HCT116 (cell line): Measurements from ENCODE around the gene WFDC6. TPM values are rescaled to one million over a fixed set of nuclear protein-coding genes. Genes with fewer than 3 reads are reported as not detected.

Source experiments
- ATAC-seq: fragments of 200-7000 bp; cut with Tn5 transposase; 2 replicates; pipeline ENCODE4 v1.9.1; 2020; ENCODE audit warnings: mild to moderate bottlenecking, moderate library complexity
- BruUV-seq: library from RNA; stranded (reverse); fragments of 400-500 nt; replicated peaks from 2 replicates; lab custom pipeline; 2021; lab: Mats Ljungman, UMichigan
- CTCF ChIA-PET: fragments of 300-600 bp; sonication (Branson Sonifier 250); formaldehyde crosslinking; loops from one replicate; lab custom pipeline; 2021; ENCODE audit warnings: antibody characterized with exemption; lab: Charles Lee
- POLR2A ChIA-PET: fragments of 300-600, 350-600 bp; sonication (Branson Sonifier 250); formaldehyde crosslinking; loops from one replicate; lab custom pipeline; 2021; ENCODE audit warnings: antibody characterized with exemption; lab: Charles Lee
- RAD21 ChIA-PET, 2 experiments: fragments of 300-600 bp; sonication (Branson Sonifier 250); formaldehyde crosslinking; loops; one replicate each; lab custom pipeline; 2023; ENCODE audit warnings: low total read pairs in 2 of 2; ENCODE audit not compliant: uncharacterized antibody in 2 of 2, unreplicated experiment in 2 of 2, low non-redundant PET in 1 of 2; lab: Charles Lee
- DNase-seq: peaks from one replicate; pipeline ENCODE4 v3.0.0-alpha.2; 2010; ENCODE audit warnings: low read depth, low spot score
- H2AFZ ChIP-seq: fragments of 200-600 bp; shearing (Covaris generic), sonication (generic); 2 replicates; pipeline ENCODE4 v1.6.1; 2017; ENCODE audit warnings: low read depth, mixed run types, mixed read lengths, antibody characterized with exemption, low read length; ENCODE audit not compliant: poor library complexity, severe bottlenecking
- H3K27ac ChIP-seq: 2 replicates; pipeline ENCODE4 v1.5.1; 2012; ENCODE audit warnings: low read depth, low read length
- H3K27me3 ChIP-seq: fragments of 200-600 bp; sonication (generic); 2 replicates; pipeline ENCODE4 v1.6.1; 2016; ENCODE audit warnings: mixed run types, low read length, mixed read lengths; ENCODE audit not compliant: insufficient read depth
- H3K36me3 ChIP-seq, 2 experiments: fragments of 200-500 bp in 1 of 2; fragments of 200-600 bp in 1 of 2; sonication (Bioruptor generic) in 1 of 2; sonication (generic) in 1 of 2; 2 replicates each; pipeline versions ENCODE4 v1.5.1 to v1.6.1; 2014 to 2016; ENCODE audit warnings: low read length in 2 of 2, inconsistent platforms in 1 of 2, mixed read lengths in 1 of 2, mixed run types in 1 of 2; ENCODE audit not compliant: insufficient read depth in 2 of 2, control insufficient read depth in 1 of 2
- H3K4me1 ChIP-seq, 2 experiments: fragments of 200-600 bp in 1 of 2; sonication (generic) in 1 of 2; 2 replicates each; pipeline versions ENCODE4 v1.5.1 to v1.6.1; 2012 to 2017; ENCODE audit warnings: low read length in 2 of 2, inconsistent platforms in 1 of 2, mild to moderate bottlenecking in 1 of 2, mixed read lengths in 1 of 2, mixed run types in 1 of 2, moderate library complexity in 1 of 2; ENCODE audit not compliant: insufficient read depth in 2 of 2, control insufficient read depth in 1 of 2
- H3K4me2 ChIP-seq: fragments of 200-600 bp; sonication (generic); 2 replicates; pipeline ENCODE4 v1.6.1; 2017; ENCODE audit warnings: mixed run types, low read length, mixed read lengths
- H3K4me3 ChIP-seq, 2 experiments: fragments of 200-600 bp in 1 of 2; sonication (generic) in 1 of 2; replicated peaks in 1 of 2; 2 replicates each; pipeline ENCODE4 v1.5.1; 2011 to 2016; ENCODE audit warnings: low read length in 2 of 2, control low read depth in 1 of 2, low read depth in 1 of 2, mild to moderate bottlenecking in 1 of 2, mixed read lengths in 1 of 2, mixed run types in 1 of 2
- H3K79me2 ChIP-seq: fragments of 200-600 bp; sonication (generic); 2 replicates; pipeline ENCODE4 v1.6.1; 2017; ENCODE audit warnings: mild to moderate bottlenecking, mixed run types, low read length, moderate library complexity, mixed read lengths; ENCODE audit not compliant: insufficient read depth
- H3K9ac ChIP-seq: fragments of 200-600 bp; sonication (generic); 2 replicates; pipeline ENCODE4 v1.6.1; 2016; ENCODE audit warnings: low read length, mixed read lengths
- H3K9me2 ChIP-seq: fragments of 200-600 bp; sonication (generic), shearing (Covaris generic); 2 replicates; pipeline ENCODE4 v1.6.1; 2017; ENCODE audit warnings: mixed run types, mild to moderate bottlenecking, moderate library complexity; ENCODE audit not compliant: insufficient read depth
- H3K9me3 ChIP-seq, 2 experiments: fragments of 200-500 bp in 1 of 2; fragments of 200-600 bp in 1 of 2; sonication (Bioruptor generic) in 1 of 2; sonication (generic) in 1 of 2; 2 replicates each; pipeline ENCODE4 v1.6.1; 2014 to 2017; ENCODE audit warnings: low read length in 2 of 2, mixed read lengths in 2 of 2, inconsistent platforms in 1 of 2, low read depth in 1 of 2, mild to moderate bottlenecking in 1 of 2, mixed run types in 1 of 2, moderate library complexity in 1 of 2; ENCODE audit not compliant: control insufficient read depth in 1 of 2, insufficient read depth in 1 of 2
- H4K20me1 ChIP-seq: fragments of 200-600 bp; sonication (generic), shearing (Covaris generic); 2 replicates; pipeline ENCODE4 v1.6.1; 2017; ENCODE audit warnings: mixed run types, mild to moderate bottlenecking, moderate library complexity; ENCODE audit not compliant: insufficient read depth
- CBX3 ChIP-seq: IDR thresholded peaks from 2 replicates; pipeline ENCODE4 v1.6.1; 2012; ENCODE audit warnings: low read depth
- CEBPB ChIP-seq: IDR thresholded peaks from 2 replicates; pipeline ENCODE4 v1.6.1; 2012; ENCODE audit warnings: low read depth
- CTCF ChIP-seq, 3 experiments: fragments of 200-600 bp in 1 of 3; sonication (generic) in 1 of 3; IDR thresholded peaks in 2 of 3; conservative IDR thresholded peaks in 1 of 3; 2 replicates each; pipeline ENCODE4 v1.5.1; 2012 to 2017; ENCODE audit warnings: low read depth in 2 of 3, low read length in 2 of 3, antibody characterized with exemption in 1 of 3, borderline replicate concordance in 1 of 3, control low read depth in 1 of 3, mild to moderate bottlenecking in 1 of 3, mixed read lengths in 1 of 3, mixed run types in 1 of 3, moderate library complexity in 1 of 3; ENCODE audit not compliant: insufficient read depth in 1 of 3
- EGR1 ChIP-seq: IDR thresholded peaks from 2 replicates; pipeline ENCODE4 v1.6.1; 2012; ENCODE audit warnings: low read depth
- ELF1 ChIP-seq: IDR thresholded peaks from 2 replicates; pipeline ENCODE4 v1.6.1; 2012; ENCODE audit warnings: low read depth, borderline replicate concordance
- EZH2 ChIP-seq: fragments of 200-600 bp; sonication (generic); IDR thresholded peaks from 2 replicates; pipeline ENCODE4 v1.6.1; 2017; ENCODE audit warnings: antibody characterized with exemption, mixed run types
- EZH2phosphoT487 ChIP-seq: fragments of 200-600 bp; IDR thresholded peaks from 2 replicates; pipeline ENCODE4 v1.6.1; 2018; ENCODE audit warnings: antibody characterized with exemption, borderline replicate concordance
- JUND ChIP-seq: IDR thresholded peaks from 2 replicates; pipeline ENCODE4 v1.6.1; 2012
- POLR2A ChIP-seq: IDR thresholded peaks from 2 replicates; pipeline ENCODE4 v1.7.0; 2011; ENCODE audit warnings: borderline replicate concordance; ENCODE audit not compliant: insufficient read depth, insufficient read length; ENCODE audit errors: extremely low read depth
- RAD21 ChIP-seq: IDR thresholded peaks from 2 replicates; pipeline ENCODE4 v1.6.1; 2012; ENCODE audit warnings: low read depth, mild to moderate bottlenecking
- SP1 ChIP-seq: IDR thresholded peaks from 2 replicates; pipeline ENCODE4 v1.6.1; 2012; ENCODE audit warnings: low read depth
- TCF7L2 ChIP-seq: IDR thresholded peaks from 2 replicates; pipeline ENCODE4 v1.7.0; 2011; ENCODE audit warnings: borderline replicate concordance, inconsistent platforms; ENCODE audit not compliant: insufficient read depth, insufficient read length; ENCODE audit errors: extremely low read depth
- ZBTB33 ChIP-seq: IDR thresholded peaks from 2 replicates; pipeline ENCODE4 v1.6.1; 2011; ENCODE audit warnings: mild to moderate bottlenecking, low read length, moderate library complexity; ENCODE audit not compliant: insufficient replicate concordance; ENCODE audit errors: extremely low read depth
- ZFX ChIP-seq: fragments of 450-650 bp; IDR thresholded peaks from 2 replicates; pipeline ENCODE4 v1.6.1; 2017
- intact Hi-C: fragments of 100-400 bp; cut with micrococcal nuclease; formaldehyde crosslinking; loops from 2 replicates; pipeline ENCODE4 v1.10.0; 2022
- total RNA-seq: library from RNA; stranded (reverse); gene quantifications from one replicate; pipeline ENCODE4 v1.2.1, GENCODE V29; 2021; ENCODE audit not compliant: unreplicated experiment

WFDC6 gene
- total RNA-seq, 1 experiment from 2014 or later: not detected

- no peak for ATAC-seq
- H4K20me1 ChIP-seq: no peaks in the 10 kb centered on the region
- intact Hi-C loops: no loop called here
- H3K36me3 ChIP-seq: no peaks in the 10 kb centered on the region
- H3K9me2 ChIP-seq: no peaks in the 10 kb centered on the region
- no peak overlapping the region for H2AFZ ChIP-seq
- BruUV-seq: no TSS peak
- no peaks in the 10 kb centered on the region for H3K79me2 ChIP-seq
- ChIA-PET CTCF (interaction anchor here (0.7 kb wide), 1 partner anchor 189 kb away, joined by 3 read pairs; no protein-coding TSS in a partner anchor), RAD21 (no interaction called here), POLR2A (no interaction called here)
- TF ChIP-seq CBX3 (no peak), ZFX (no peak), EGR1 (no peak), RAD21 (no peak), EZH2 (no peak), ZBTB33 (no peak), TCF7L2 (no peak), ELF1 (no peak), CTCF (IDR thresholded peaks at IDR 0.05 in 2 of 3, conservative IDR thresholded peaks at IDR 0.05 in 1 of 3; ENCODE audit: borderline replicate concordance in 1 of 3, insufficient read depth in 1 of 3, low read depth in 2 of 3, low read length in 2 of 3) (no peak), POLR2A (no peak), EZH2phosphoT487 (no peak), JUND (no peak), SP1 (no peak), CEBPB (no peak)
- DNase-seq: no peak
- H3K9ac ChIP-seq: no peak overlapping the region
- no peak overlapping the region for H3K27ac ChIP-seq
- no peaks in the 10 kb centered on the region for H3K9me3 ChIP-seq
- H3K4me3 ChIP-seq: no peak overlapping the region
- no peaks in the 10 kb centered on the region for H3K27me3 ChIP-seq
- no peaks in the 10 kb centered on the region for H3K4me1 ChIP-seq
- no peak overlapping the region for H3K4me2 ChIP-seq
Observed at GRCh38 chr20:45581702-45582101, 42.4 kb upstream of the WFDC6 start.
